ENCODE measurements around the gene HHLA2. TPM values are rescaled to one million over a fixed set of nuclear protein-coding genes. Genes with fewer than 3 reads are reported as not detected.
"Not testable (repeated sequence)": the region's sequence is repeated elsewhere in the genome, so short reads cannot be mapped to it uniquely, and the experiment has no call there.

HHLA2 gene
- total RNA-seq, 1 donor from 2014 or later, result not detected

- no peak overlapping the region for H3K4me3 ChIP-seq (ENCODE audit: low read depth, low read length)
- H3K36me3 ChIP-seq (ENCODE audit: control insufficient read depth, insufficient read depth, low read length), result no peaks in the 10 kb centered on the region
- TF ChIP-seq, protein P1, sequence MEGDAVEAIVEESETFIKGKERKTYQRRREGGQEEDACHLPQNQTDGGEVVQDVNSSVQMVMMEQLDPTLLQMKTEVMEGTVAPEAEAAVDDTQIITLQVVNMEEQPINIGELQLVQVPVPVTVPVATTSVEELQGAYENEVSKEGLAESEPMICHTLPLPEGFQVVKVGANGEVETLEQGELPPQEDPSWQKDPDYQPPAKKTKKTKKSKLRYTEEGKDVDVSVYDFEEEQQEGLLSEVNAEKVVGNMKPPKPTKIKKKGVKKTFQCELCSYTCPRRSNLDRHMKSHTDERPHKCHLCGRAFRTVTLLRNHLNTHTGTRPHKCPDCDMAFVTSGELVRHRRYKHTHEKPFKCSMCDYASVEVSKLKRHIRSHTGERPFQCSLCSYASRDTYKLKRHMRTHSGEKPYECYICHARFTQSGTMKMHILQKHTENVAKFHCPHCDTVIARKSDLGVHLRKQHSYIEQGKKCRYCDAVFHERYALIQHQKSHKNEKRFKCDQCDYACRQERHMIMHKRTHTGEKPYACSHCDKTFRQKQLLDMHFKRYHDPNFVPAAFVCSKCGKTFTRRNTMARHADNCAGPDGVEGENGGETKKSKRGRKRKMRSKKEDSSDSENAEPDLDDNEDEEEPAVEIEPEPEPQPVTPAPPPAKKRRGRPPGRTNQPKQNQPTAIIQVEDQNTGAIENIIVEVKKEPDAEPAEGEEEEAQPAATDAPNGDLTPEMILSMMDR (IDR thresholded peaks at IDR 0.05; ENCODE audit: insufficient read depth, low read length, severe bottlenecking), result no peak
- FAIRE-seq (no peak), DNase-seq (ENCODE audit: low read depth) (no peak)
- no peaks in the 10 kb centered on the region for H3K27me3 ChIP-seq (ENCODE audit: control insufficient read depth, insufficient read depth, low read length)
Measured at GRCh38 chr3:108271626-108272025, 24.7 kb upstream of the HHLA2 start.

- FAIRE-seq; H3K4me3 ChIP-seq (ENCODE audit: low read depth, low read length); DNase-seq (ENCODE audit: low read depth); H3K36me3 ChIP-seq (ENCODE audit: control insufficient read depth, insufficient read depth, low read length); H3K27me3 ChIP-seq (ENCODE audit: control insufficient read depth, insufficient read depth, low read length): not testable (repeated sequence)
Measured at GRCh38 chr3:108279066-108279465, 17.3 kb upstream of the HHLA2 start.

- no peak overlapping the region for H3K4me3 ChIP-seq (ENCODE audit: low read depth, low read length)
- TF ChIP-seq, protein P1 (IDR thresholded peaks at IDR 0.05; ENCODE audit: insufficient read depth, low read length, severe bottlenecking), result no peak
- DNase-seq (ENCODE audit: low read depth) (no peak), FAIRE-seq (peak; percentile 81)
- H3K36me3 ChIP-seq (ENCODE audit: control insufficient read depth, insufficient read depth, low read length), result no peaks in the 10 kb centered on the region
- H3K27me3 ChIP-seq (ENCODE audit: control insufficient read depth, insufficient read depth, low read length), result no peaks in the 10 kb centered on the region
Measured at GRCh38 chr3:108280476-108280875, 15.9 kb upstream of the HHLA2 start.

- DNase-seq (ENCODE audit: low read depth), result no peak
- Histone ChIP-seq H3K4me3 (ENCODE audit: low read depth, low read length) (no peak overlapping the region), H3K36me3 (ENCODE audit: control insufficient read depth, insufficient read depth, low read length) (no peaks in the 10 kb centered on the region), H3K27me3 (ENCODE audit: control insufficient read depth, insufficient read depth, low read length) (no peaks in the 10 kb centered on the region)
- TF ChIP-seq, protein P1 (IDR thresholded peaks at IDR 0.05; ENCODE audit: insufficient read depth, low read length, severe bottlenecking), result no peak
- FAIRE-seq, result no peak
Measured at GRCh38 chr3:108281670-108282069, 14.7 kb upstream of the HHLA2 start.

- FAIRE-seq, result no peak
Measured at GRCh38 chr3:108283006-108283405, 13.3 kb upstream of the HHLA2 start.

GRCh38 chr3:108283989-108284388 lies 12.4 kb upstream of the HHLA2 start:
- FAIRE-seq (no peak), DNase-seq (ENCODE audit: low read depth) (no peak)
- H3K4me3 ChIP-seq (ENCODE audit: low read depth, low read length), result no peak overlapping the region
- no peaks in the 10 kb centered on the region for H3K27me3 ChIP-seq (ENCODE audit: control insufficient read depth, insufficient read depth, low read length)
- TF ChIP-seq, protein P1 (IDR thresholded peaks at IDR 0.05; ENCODE audit: insufficient read depth, low read length, severe bottlenecking), result no peak
- no peaks in the 10 kb centered on the region for H3K36me3 ChIP-seq (ENCODE audit: control insufficient read depth, insufficient read depth, low read length)

More at GRCh38 chr3:108283006-108283405, 13.3 kb upstream of the HHLA2 start:
- no peak for DNase-seq (ENCODE audit: low read depth)
- TF ChIP-seq, protein P1 (IDR thresholded peaks at IDR 0.05; ENCODE audit: insufficient read depth, low read length, severe bottlenecking), result no peak
- H3K36me3 ChIP-seq (ENCODE audit: control insufficient read depth, insufficient read depth, low read length), result no peaks in the 10 kb centered on the region
- H3K27me3 ChIP-seq (ENCODE audit: control insufficient read depth, insufficient read depth, low read length), result no peaks in the 10 kb centered on the region
- H3K4me3 ChIP-seq (ENCODE audit: low read depth, low read length), result no peak overlapping the region

Data from bronchial epithelial cell (primary cell).